GM12878 (cell line): Measurements from ENCODE around the gene NEB. TPM values are rescaled to one million over a fixed set of nuclear protein-coding genes. Genes with fewer than 3 reads are reported as not detected.
A peak's percentile ranks its signal among the peaks of the same experiment; 100 is the strongest.

Source experiments
- ATAC-seq: fragments of 200-7000 bp; cut with Tn5 transposase; 3 replicates; pipeline ENCODE4 v1.9.1; 2020; ENCODE audit warnings: mild to moderate bottlenecking, moderate library complexity
- BruUV-seq: library from RNA; stranded (reverse); fragments of 400-500 nt; replicated peaks from 2 replicates; lab custom pipeline; 2021; lab: Mats Ljungman, UMichigan
- CTCF ChIA-PET: fragments of 300-600 bp; sonication (Branson Sonifier 250); formaldehyde crosslinking; extraction: SDS; loops from one replicate; lab custom pipeline; 2021; ENCODE audit warnings: inconsistent platforms; lab: Yijun Ruan, JAX
- POLR2A ChIA-PET: fragments of 350-600 bp; formaldehyde crosslinking; extraction: SDS; loops from one replicate; lab custom pipeline; 2021; ENCODE audit warnings: inconsistent platforms; lab: Charles Lee
- RAD21 ChIA-PET: fragments of 300-600 bp; sonication (Branson Sonifier 250); formaldehyde crosslinking; loops from one replicate; lab custom pipeline; 2023; ENCODE audit warnings: antibody characterized with exemption; ENCODE audit not compliant: unreplicated experiment; lab: Charles Lee
- SMC1A ChIA-PET: fragments of 300-600 bp; sonication (Branson Sonifier 250); formaldehyde crosslinking; loops from one replicate; lab custom pipeline; 2023; ENCODE audit not compliant: unreplicated experiment, uncharacterized antibody; lab: Charles Lee
- DNase-seq: peaks from one replicate; pipeline ENCODE4 v3.0.0-alpha.2; 2011; ENCODE audit warnings: low read depth, low spot score
- FAIRE-seq: peaks from 3 replicates; lab custom pipeline; 2011; peaks lifted over from hg19 to GRCh38; lab: Jason Lieb, UNC
- H2AFZ ChIP-seq: 2 replicates; pipeline ENCODE4 v1.6.0; 2011; ENCODE audit warnings: low read depth, low read length, control low read depth; ENCODE audit not compliant: control insufficient read depth
- H3K27ac ChIP-seq: 2 replicates; pipeline ENCODE4 v1.5.1; 2011; ENCODE audit warnings: control low read depth; ENCODE audit not compliant: control insufficient read depth, insufficient read depth
- H3K27me3 ChIP-seq, 2 experiments: replicated peaks in 1 of 2; 2 replicates each; pipeline versions ENCODE4 v1.6.0 to v1.6.1; 2011; ENCODE audit warnings: low read length in 1 of 2; ENCODE audit not compliant: control insufficient read depth in 2 of 2, insufficient read depth in 2 of 2
- H3K36me3 ChIP-seq, 2 experiments: 2 replicates each; pipeline ENCODE4 v1.5.1; 2011; ENCODE audit warnings: low read length in 1 of 2; ENCODE audit not compliant: control insufficient read depth in 2 of 2, insufficient read depth in 2 of 2
- H3K4me1 ChIP-seq: 2 replicates; pipeline ENCODE4 v1.6.1; 2011; ENCODE audit warnings: mild to moderate bottlenecking, low read length, moderate library complexity, mixed read lengths; ENCODE audit not compliant: control insufficient read depth, insufficient read depth
- H3K4me2 ChIP-seq: 2 replicates; pipeline ENCODE4 v1.6.0; 2011; ENCODE audit warnings: control low read depth; ENCODE audit not compliant: control insufficient read depth, insufficient read depth
- H3K4me3 ChIP-seq: fragments of 200-600 bp; sonication (generic); 2 replicates; pipeline ENCODE4 v1.5.1; 2016
- H3K79me2 ChIP-seq: 2 replicates; pipeline ENCODE4 v1.6.0; 2011; ENCODE audit warnings: low read length; ENCODE audit not compliant: control insufficient read depth, insufficient read depth
- H3K9ac ChIP-seq: 2 replicates; pipeline ENCODE4 v1.8.0; 2011; ENCODE audit warnings: low read length, control low read depth, mixed read lengths; ENCODE audit not compliant: control insufficient read depth, insufficient read depth
- H3K9me3 ChIP-seq: replicated peaks from 3 replicates; pipeline ENCODE4 v1.5.1; 2011; ENCODE audit warnings: mild to moderate bottlenecking, low read length; ENCODE audit not compliant: control insufficient read depth, insufficient read depth
- H4K20me1 ChIP-seq: 2 replicates; pipeline ENCODE4 v1.6.0; 2011; ENCODE audit not compliant: control insufficient read depth, insufficient read depth
- GATAD2B ChIP-seq: fragments of 450-650 bp; conservative IDR thresholded peaks from 2 replicates; pipeline ENCODE4 v1.6.1; 2017; ENCODE audit warnings: low read depth, mild to moderate bottlenecking, moderate library complexity
- JUND ChIP-seq: IDR thresholded peaks from 2 replicates; pipeline ENCODE4 v1.6.1; 2012; ENCODE audit warnings: low read depth, mild to moderate bottlenecking, low read length, improper control_type of control experiment, moderate library complexity
- NR2C2 ChIP-seq: IDR thresholded peaks from 2 replicates; pipeline ENCODE4 v1.6.1; 2011; ENCODE audit warnings: borderline replicate concordance, low read depth; ENCODE audit not compliant: control insufficient read depth, insufficient read length
- RAD21 ChIP-seq: IDR thresholded peaks from 2 replicates; pipeline ENCODE4 v1.6.1; 2011; ENCODE audit warnings: mild to moderate bottlenecking, low read depth, low read length, moderate library complexity; ENCODE audit not compliant: insufficient read depth
- RELA ChIP-seq: fragments of 450-650 bp; IDR thresholded peaks from 2 replicates; pipeline ENCODE4 v1.8.0; 2014; ENCODE audit warnings: borderline replicate concordance; ENCODE audit not compliant: partially characterized antibody
- RUNX3 ChIP-seq: IDR thresholded peaks from 2 replicates; pipeline ENCODE4 v1.6.1; 2012; ENCODE audit warnings: low read length, inconsistent platforms
- SMARCA5 ChIP-seq: fragments of 450-650 bp; IDR thresholded peaks from 2 replicates; pipeline ENCODE4 v1.6.1; 2017; ENCODE audit warnings: mild to moderate bottlenecking
- STAT1 ChIP-seq: fragments of 450-650 bp; conservative IDR thresholded peaks from 2 replicates; pipeline ENCODE4 v1.6.1; 2014; ENCODE audit warnings: antibody characterized with exemption, mild to moderate bottlenecking
- SUZ12 ChIP-seq: fragments of 200-600 bp; sonication (generic); IDR thresholded peaks from one replicate; pipeline ENCODE4 v1.6.1; 2018; ENCODE audit warnings: antibody characterized with exemption, mild to moderate bottlenecking; ENCODE audit not compliant: unreplicated experiment
- ZNF384 ChIP-seq: IDR thresholded peaks from 2 replicates; pipeline ENCODE4 v1.6.1; 2012; ENCODE audit warnings: low read depth, mild to moderate bottlenecking, low read length, improper control_type of control experiment, borderline replicate concordance
- WGBS: methylation state at CpG from one replicate; pipeline ENCODE4 v1.1.6; 2016; ENCODE audit warnings: low lambda C conversion rate; ENCODE audit not compliant: insufficient replicate concordance, insufficient coverage; ENCODE audit errors: missing lambda C conversion rate; 5-methylcytosine and 5-hydroxymethylcytosine counted together
- in situ Hi-C: fragments of 300-500 bp; cut with MboI; formaldehyde crosslinking; loops from 9 replicates; pipeline ENCODE4 v1.14.3; 2018; ENCODE audit warnings: mixed read lengths
- intact Hi-C: fragments of 100-400 bp; cut with micrococcal nuclease; formaldehyde crosslinking; loops from one replicate; pipeline ENCODE4 v1.14.2; 2022; ENCODE audit not compliant: unreplicated experiment
- polyA plus RNA-seq, 11 experiments: library from polyadenylated mRNA; depleted of rRNA in 4 of 11; unstranded in 6 of 11; stranded (reverse) in 5 of 11; fragments of >200 nt; fragmentation: Nextera tagmentation in 4 of 11; fragmentation: Illumina TruSeq in 1 of 11; extraction: Ambion mirVana in 4 of 11; extraction: Trizol in 1 of 11; gene quantifications; 1 replicate in 1 of 11; 2 replicates in 10 of 11; pipeline versions ENCODE4 v1.2.1 to v1.2.3, GENCODE V29; 2011 to 2016; ENCODE audit warnings: inconsistent platforms in 2 of 11, missing spikeins in 2 of 11, low read depth in 1 of 11
- total RNA-seq, 4 experiments: library from RNA; depleted of rRNA in 3 of 4; stranded (reverse); fragments of >200 nt in 3 of 4; fragmentation: Illumina TruSeq in 1 of 4; extraction: Trizol in 1 of 4; gene quantifications; 2 replicates each; pipeline versions ENCODE4 v1.2.1 to v1.2.3, GENCODE V29; 2013 to 2021
- TF ChIP-seq, protein P1 (sequence below): fragments of 450-650 bp; IDR thresholded peaks from 2 replicates; pipeline ENCODE4 v1.6.1; 2018; ENCODE audit warnings: mild to moderate bottlenecking, low read depth, moderate library complexity; ENCODE audit not compliant: partially characterized antibody
- TF ChIP-seq, protein P2 (sequence below): fragments of 450-650 bp; IDR thresholded peaks from 2 replicates; pipeline ENCODE4 v1.6.1; 2016; ENCODE audit warnings: mild to moderate bottlenecking, moderate library complexity, borderline replicate concordance
- TF ChIP-seq, protein P3 (sequence below): fragments of 450-650 bp; IDR thresholded peaks from 2 replicates; pipeline ENCODE4 v1.6.1; 2016; ENCODE audit warnings: mild to moderate bottlenecking

NEB gene
- total and polyA plus RNA-seq, 10 of the 15 experiments (the other 5 are each of a cell fraction or from before 2014, with no cell fraction given) = 0.04 to 0.77 (median 0.12) TPM

DNA sequence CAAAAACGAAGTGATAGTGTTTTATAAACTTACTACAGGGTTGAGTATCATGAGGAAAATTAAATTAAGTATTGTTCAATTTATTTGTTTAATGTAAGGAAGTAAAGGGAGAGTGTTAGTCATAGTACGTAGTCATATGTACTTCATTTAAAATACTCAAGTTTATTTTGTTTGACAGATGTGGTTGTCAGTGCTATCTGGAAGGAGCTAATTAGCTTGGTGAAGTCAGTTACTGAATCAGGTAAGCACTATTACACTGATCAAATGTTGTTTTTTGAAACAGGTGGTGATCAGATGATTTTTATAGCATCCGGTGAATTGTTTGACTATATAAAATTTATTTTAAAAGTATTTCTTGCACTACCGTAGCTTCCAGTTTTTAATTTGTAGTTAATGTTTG lies 295.8 kb downstream of the NEB start (continued):
- TF ChIP-seq, protein P1, sequence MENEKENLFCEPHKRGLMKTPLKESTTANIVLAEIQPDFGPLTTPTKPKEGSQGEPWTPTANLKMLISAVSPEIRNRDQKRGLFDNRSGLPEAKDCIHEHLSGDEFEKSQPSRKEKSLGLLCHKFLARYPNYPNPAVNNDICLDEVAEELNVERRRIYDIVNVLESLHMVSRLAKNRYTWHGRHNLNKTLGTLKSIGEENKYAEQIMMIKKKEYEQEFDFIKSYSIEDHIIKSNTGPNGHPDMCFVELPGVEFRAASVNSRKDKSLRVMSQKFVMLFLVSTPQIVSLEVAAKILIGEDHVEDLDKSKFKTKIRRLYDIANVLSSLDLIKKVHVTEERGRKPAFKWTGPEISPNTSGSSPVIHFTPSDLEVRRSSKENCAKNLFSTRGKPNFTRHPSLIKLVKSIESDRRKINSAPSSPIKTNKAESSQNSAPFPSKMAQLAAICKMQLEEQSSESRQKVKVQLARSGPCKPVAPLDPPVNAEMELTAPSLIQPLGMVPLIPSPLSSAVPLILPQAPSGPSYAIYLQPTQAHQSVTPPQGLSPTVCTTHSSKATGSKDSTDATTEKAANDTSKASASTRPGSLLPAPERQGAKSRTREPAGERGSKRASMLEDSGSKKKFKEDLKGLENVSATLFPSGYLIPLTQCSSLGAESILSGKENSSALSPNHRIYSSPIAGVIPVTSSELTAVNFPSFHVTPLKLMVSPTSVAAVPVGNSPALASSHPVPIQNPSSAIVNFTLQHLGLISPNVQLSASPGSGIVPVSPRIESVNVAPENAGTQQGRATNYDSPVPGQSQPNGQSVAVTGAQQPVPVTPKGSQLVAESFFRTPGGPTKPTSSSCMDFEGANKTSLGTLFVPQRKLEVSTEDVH = no peak
- TF ChIP-seq SUZ12 (no peak), NR2C2 (no peak)
- TF ChIP-seq, protein P2, sequence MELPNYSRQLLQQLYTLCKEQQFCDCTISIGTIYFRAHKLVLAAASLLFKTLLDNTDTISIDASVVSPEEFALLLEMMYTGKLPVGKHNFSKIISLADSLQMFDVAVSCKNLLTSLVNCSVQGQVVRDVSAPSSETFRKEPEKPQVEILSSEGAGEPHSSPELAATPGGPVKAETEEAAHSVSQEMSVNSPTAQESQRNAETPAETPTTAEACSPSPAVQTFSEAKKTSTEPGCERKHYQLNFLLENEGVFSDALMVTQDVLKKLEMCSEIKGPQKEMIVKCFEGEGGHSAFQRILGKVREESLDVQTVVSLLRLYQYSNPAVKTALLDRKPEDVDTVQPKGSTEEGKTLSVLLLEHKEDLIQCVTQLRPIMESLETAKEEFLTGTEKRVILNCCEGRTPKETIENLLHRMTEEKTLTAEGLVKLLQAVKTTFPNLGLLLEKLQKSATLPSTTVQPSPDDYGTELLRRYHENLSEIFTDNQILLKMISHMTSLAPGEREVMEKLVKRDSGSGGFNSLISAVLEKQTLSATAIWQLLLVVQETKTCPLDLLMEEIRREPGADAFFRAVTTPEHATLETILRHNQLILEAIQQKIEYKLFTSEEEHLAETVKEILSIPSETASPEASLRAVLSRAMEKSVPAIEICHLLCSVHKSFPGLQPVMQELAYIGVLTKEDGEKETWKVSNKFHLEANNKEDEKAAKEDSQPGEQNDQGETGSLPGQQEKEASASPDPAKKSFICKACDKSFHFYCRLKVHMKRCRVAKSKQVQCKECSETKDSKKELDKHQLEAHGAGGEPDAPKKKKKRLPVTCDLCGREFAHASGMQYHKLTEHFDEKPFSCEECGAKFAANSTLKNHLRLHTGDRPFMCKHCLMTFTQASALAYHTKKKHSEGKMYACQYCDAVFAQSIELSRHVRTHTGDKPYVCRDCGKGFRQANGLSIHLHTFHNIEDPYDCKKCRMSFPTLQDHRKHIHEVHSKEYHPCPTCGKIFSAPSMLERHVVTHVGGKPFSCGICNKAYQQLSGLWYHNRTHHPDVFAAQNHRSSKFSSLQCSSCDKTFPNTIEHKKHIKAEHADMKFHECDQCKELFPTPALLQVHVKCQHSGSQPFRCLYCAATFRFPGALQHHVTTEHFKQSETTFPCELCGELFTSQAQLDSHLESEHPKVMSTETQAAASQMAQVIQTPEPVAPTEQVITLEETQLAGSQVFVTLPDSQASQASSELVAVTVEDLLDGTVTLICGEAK = no peak

DNA sequence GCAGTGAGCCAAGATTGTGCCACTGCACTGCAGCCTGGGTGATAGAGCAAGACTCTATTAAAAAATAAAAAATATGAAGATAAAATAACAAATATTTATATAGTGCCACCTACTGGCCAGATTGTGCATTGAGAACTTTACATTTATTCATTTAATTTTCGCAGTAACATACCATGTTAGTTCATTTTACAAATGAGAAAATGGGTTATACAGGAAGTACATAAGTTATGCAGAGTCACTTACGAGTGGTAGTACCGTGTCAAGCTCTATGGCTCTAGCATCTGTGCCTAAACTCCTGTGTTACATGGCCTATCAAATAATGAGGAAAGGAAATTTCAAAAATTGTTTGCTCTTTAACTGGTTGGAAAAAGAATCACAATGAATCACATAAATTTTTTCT lies 296.6 kb downstream of the NEB start:
- Histone ChIP-seq H3K79me2 (no peaks in the 10 kb centered on the region), H3K27me3 (no peaks in the 10 kb centered on the region), H3K36me3 (peaks cover 0 to 35% of the 10 kb centered on the region in 2 experiments; a peak in 2 of 4 replicates), H3K9ac (no peak overlapping the region), H3K4me3 (no peak overlapping the region), H4K20me1 (no peaks in the 10 kb centered on the region), H3K27ac (no peak overlapping the region), H3K9me3 (no peaks in the 10 kb centered on the region), H3K4me2 (no peak overlapping the region), H3K4me1 (no peaks in the 10 kb centered on the region), H2AFZ (no peak overlapping the region)
- in situ Hi-C loops (no loop called here), intact Hi-C loops (loop anchor here (5.0 kb wide), 1 partner anchor 150 kb away; the partner anchor contains the start of gene NMI)
- peak; percentile 74 for ATAC-seq
- SMC1A ChIA-PET = no interaction called here
- CTCF ChIA-PET = interaction anchor here (0.6 to 3.3 kb wide), 21 partner anchors 8 to 199 kb away, joined by 3 to 21 read pairs (median 3); partner anchors contain the start of gene RIF1
- FAIRE-seq = peak; percentile 44
- POLR2A ChIA-PET = interaction anchor here (0.9 kb wide), 1 partner anchor 391 kb away, joined by 3 read pairs; the partner anchor contains the start of gene ARL5A
- DNase-seq = no peak
- 14% methylated on average over 3 of the region's 3 CpGs for WGBS
- RAD21 ChIA-PET = no interaction called here
- BruUV-seq = no TSS peak
- no peak for TF ChIP-seq ZNF384
- TF ChIP-seq STAT1 = no peak
- peak; percentile 16; the same call in 1 of the 2 replicates for TF ChIP-seq RAD21
- TF ChIP-seq, protein P3, sequence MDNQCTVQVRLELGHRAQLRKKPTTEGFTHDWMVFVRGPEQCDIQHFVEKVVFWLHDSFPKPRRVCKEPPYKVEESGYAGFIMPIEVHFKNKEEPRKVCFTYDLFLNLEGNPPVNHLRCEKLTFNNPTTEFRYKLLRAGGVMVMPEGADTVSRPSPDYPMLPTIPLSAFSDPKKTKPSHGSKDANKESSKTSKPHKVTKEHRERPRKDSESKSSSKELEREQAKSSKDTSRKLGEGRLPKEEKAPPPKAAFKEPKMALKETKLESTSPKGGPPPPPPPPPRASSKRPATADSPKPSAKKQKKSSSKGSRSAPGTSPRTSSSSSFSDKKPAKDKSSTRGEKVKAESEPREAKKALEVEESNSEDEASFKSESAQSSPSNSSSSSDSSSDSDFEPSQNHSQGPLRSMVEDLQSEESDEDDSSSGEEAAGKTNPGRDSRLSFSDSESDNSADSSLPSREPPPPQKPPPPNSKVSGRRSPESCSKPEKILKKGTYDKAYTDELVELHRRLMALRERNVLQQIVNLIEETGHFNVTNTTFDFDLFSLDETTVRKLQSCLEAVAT = no peak
- TF ChIP-seq JUND = no peak
- TF ChIP-seq RELA = no peak
- TF ChIP-seq GATAD2B = no peak
- TF ChIP-seq SMARCA5 = no peak
- TF ChIP-seq RUNX3 = no peak
